GM11168 (cell line): ENCODE results near the gene ACVR2A.

Experiments used
- in situ Hi-C: fragments of 300-500 bp; cut with MboI; formaldehyde crosslinking; loops from one replicate; pipeline ENCODE4 v1.12.0; 2022; ENCODE audit warnings: low sequenced_read_pairs; ENCODE audit not compliant: unreplicated experiment

ACVR2A gene

GRCh38 chr2:147844697-147845410 lies at the start of gene ACVR2A:
ACVR2A (plus strand) TSS chr2:147845029; CDS start chr2:147845153, 124 bp downstream.
- in situ Hi-C loops = no loop called here

- in situ Hi-C loops = no loop called here
These were observed 44.5 kb upstream of the ACVR2A start for GRCh38 chr2:147800316-147800715.

- in situ Hi-C loops = no loop called here
These were observed 38.0 kb upstream of the ACVR2A start for GRCh38 chr2:147806846-147807245.

DNA sequence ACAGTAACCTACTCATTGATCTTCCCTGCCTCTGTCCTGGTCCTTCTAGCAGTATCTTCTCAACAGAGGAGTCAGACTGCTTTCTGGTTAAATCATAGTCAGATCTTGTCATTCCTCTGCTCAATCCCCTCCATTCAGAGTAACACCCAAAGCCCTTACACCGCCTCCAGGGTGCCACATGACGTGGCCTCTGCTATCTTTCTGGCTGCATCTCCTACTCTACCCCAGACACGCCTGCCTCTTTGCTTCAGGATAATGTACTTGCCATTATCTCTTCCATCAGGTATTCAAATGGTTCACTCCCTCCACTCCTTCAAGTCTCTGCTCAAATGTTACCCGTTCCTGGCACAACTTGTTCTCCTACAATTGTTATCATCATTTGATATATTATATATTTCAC lies 36.3 kb upstream of the ACVR2A start:
- in situ Hi-C loops = no loop called here

DNA sequence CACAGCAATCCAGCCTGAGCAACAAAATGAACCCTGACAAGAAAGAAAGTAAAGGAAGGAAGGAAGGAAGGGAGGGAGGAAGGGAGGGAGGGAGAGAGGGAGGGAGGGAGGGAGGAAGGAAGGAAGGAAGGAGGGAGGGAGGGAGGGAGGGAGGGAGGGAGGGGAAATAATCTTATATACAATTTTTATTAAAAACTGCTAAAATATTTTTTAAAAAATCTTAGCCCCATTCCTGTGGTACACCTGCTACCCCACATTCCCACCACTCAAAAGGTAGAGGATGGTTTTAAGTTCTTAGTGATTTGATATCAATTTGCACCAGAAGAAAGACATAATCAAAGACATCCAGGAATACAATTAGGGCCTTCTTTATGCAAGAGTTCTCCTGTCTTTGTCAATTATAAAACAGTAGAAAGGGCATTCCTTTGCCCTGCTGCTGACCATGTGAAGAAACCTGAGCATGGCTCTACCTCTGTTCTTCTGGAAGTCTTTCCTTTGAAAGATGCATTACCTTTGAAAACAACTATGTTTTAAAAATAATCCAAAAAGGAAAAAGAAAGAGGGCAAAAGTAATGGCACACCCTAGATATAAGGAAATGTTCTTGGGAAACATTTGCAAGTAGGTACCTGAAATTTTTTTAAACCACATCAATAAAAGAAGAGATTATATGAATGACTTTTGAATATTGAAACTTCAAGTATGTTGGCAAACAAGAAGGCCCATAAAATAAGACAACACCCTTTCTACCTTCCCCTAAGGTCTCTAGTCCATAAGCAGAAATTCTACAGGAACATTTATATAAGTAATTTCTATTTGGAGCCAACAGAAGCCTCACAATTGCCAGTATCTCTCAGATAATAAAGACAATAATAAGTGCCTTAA lies 33.7 kb upstream of the ACVR2A start:
- in situ Hi-C loops = no loop called here

DNA sequence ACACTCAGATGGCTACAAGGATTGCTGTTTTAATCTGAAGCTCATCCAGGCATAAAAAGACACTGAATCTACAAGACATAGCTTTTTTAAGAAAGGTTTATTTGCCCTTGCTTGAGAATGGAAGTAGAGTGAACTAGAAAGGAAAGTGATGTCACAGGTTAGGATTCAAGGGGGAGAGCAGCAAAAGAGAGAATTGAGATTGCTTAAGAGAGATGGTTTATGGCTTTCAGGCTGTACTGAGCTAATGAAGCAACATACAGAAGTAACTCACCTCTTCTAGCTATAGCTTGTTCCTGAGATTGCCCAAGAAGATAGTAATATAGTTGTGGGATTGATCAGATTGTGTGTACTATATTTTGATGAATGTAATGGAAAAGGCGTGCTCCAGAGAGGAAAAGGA lies 26.1 kb upstream of the ACVR2A start:
- in situ Hi-C loops = no loop called here

DNA sequence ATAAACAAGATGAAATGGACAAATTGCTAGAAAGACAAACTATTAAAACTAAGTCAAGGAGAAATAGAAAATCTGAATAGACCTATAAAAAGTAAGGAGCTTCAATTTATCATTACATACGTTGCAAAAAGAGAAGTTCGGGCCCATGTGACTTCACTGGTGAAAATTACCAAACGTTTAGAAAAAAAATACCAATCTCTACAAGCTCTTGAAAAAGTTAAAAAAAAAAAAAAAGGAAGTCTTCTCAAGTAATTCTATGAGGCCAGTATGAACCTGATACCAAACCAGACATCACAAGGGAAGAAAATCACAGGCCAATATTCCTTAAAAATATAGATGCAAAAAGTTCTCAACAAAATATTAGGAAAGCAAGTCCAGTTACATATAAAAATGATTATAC lies 20.2 kb upstream of the ACVR2A start:
- in situ Hi-C loops = no loop called here

DNA sequence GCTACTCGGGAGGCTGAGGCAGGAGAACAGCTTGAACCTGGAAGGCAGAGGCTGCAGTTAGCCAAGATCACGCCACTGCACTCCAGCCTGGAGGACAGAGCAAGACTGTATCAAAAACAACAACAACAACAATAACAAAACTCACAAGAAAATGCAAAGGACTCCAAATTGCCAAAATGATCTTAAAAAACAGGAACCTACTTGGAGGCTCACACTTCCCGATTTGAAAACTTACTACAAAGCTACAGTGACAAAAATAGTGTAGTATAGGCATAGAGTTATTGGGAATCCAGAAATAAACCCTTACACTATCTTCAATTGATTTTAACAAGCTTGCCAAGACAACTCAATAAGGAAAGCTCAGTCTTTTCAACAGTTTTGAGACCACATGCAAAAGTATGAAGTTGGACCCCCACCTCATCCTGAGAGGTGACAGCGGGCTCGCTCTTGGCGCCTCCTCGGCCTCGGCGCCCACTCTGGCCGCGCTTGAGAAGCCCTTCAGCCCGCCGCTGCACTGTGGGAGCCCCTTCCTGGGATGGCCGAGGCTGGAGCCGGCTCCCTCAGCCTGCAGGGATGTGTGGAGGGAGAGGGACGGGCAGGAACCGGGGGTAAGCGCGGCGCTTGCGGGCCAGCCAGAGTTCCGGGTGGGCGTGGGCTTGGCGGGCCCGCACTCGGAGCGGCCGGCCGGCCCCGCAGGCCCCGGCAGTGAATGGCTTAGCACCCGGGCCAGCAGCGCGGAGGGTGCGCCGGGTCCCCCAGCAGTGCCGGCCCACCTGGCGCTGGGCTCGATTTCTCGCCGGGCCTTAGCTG lies 18.3 kb upstream of the ACVR2A start:
- in situ Hi-C loops = no loop called here

DNA sequence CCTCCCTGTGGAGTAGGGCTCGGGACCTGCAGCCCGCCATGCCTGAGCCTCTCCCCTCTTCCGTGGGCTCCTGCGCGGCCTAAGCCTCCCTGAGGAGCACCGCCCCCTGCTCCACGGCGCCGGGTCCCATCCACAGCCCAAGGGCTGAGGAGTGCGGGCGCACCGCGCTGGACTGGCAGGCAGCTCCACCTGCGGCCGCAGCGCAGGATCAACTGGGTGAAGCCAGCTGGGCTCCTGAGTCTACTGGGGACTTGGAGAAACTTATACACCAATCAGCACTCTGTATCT lies 17.8 kb upstream of the ACVR2A start:
- in situ Hi-C loops = no loop called here

DNA sequence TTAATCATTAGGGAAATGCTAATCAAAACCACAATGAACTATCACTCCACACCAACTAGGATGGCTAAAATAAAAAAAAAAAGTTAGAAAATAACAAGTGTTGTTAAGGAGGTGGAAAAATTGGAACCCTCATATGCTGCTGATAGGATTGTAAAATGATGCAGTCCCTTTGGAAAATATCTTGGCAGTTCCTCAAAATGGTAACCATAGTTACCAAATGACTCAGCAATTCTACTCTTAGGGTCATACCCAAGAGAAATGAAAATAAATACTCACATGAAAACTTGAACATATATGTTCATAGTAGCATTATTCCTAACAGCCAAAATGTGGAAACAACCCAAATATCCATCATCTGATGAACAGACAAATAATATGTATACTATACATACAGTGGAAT lies 15.7 kb upstream of the ACVR2A start:
- in situ Hi-C loops = no loop called here

GRCh38 chr2:147836099-147836498 lies 8.7 kb upstream of the ACVR2A start:
- in situ Hi-C loops = no loop called here

GRCh38 chr2:147843391-147843863 lies 1.4 kb upstream of the ACVR2A start:
- in situ Hi-C loops = no loop called here

- in situ Hi-C loops = no loop called here
These were observed 749 bp upstream of the ACVR2A start for GRCh38 chr2:147843864-147844696.

DNA sequence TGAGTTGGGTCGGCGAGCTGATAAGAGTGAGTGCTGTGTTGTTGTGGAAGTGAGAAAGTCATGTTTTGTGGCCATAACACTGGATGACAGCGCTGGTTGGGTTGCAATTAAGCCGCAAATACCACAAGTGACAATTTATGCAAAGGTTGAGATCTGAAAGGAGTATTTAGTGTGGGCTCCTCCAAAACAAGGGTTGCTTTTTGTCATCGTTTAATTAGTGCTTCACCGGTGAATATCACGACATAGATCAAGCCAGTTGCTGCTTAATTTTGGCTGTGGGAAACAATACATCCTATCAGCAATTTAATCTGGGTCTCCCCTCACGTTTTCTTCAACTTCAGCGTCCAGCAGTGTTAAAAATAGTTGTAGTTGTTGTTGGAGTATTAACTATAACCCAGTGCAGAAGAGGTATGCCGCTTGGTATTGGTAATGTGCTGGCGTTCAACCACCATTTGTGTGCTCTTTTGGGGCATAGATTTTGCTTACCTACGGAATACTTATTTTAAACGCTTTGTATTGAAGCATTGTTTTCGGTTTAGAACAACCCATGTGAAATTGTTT lies 662 bp downstream of the ACVR2A start:
- in situ Hi-C loops = no loop called here

- in situ Hi-C loops = no loop called here
These were observed 1.7 kb downstream of the ACVR2A start for GRCh38 chr2:147846412-147847081.

DNA sequence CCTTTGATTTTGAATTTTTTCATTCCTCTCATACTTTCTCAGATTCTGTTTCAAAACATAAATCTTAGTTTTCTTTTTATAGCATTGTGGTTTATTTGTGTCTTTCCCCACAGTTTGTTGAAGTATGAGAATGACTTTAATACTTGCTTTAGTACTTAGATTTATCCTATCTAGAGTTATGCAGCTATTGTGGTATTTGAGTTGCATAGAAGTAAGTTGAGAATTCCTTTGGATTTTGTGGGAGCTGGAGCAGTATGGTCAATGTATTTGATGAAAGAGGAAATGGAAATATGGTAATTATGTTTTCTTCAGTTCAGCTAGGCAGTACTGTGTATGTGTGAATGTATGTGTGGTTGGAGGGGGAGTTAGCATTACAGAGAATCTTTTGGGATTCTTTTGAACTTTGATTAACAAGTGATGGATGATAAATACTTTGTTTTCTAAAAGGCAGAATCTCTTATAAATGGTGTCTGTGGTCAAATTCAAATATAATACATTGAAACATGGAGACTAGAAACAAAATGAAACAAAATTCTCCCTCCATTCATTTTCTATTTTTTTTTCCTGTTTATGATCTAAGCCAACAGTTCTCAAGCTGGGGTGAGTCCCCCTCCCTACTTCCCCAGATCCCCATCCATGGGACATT lies 3.0 kb downstream of the ACVR2A start:
- in situ Hi-C loops = no loop called here

GRCh38 chr2:147850838-147851237 lies 6.0 kb downstream of the ACVR2A start:
- in situ Hi-C loops = no loop called here

- in situ Hi-C loops = no loop called here
These were observed 6.6 kb downstream of the ACVR2A start for GRCh38 chr2:147851244-147851930.
